HTERT RPE-1 (cell line): ENCODE data around the gene ZNF778.

Experiments
- in situ Hi-C: fragments of 300-500 bp; cut with MboI; formaldehyde crosslinking; loops from 4 replicates; pipeline ENCODE4 v1.14.3; 2020; ENCODE audit warnings: low sequenced_read_pairs

ZNF778 gene

GRCh38 chr16:89217388-89218191 lies at the start of gene ZNF778:
Gene ZNF778, plus strand, starts transcription at chr16:89217703. Its CDS starts 3,425 bp downstream, at chr16:89221128.
- in situ Hi-C loops, result no loop called here

GRCh38 chr16:89168381-89169189 lies 48.9 kb upstream of the ZNF778 start:
- in situ Hi-C loops, result no loop called here

- in situ Hi-C loops, result no loop called here
Observed at GRCh38 chr16:89169778-89170177, 47.7 kb upstream of the ZNF778 start.

DNA sequence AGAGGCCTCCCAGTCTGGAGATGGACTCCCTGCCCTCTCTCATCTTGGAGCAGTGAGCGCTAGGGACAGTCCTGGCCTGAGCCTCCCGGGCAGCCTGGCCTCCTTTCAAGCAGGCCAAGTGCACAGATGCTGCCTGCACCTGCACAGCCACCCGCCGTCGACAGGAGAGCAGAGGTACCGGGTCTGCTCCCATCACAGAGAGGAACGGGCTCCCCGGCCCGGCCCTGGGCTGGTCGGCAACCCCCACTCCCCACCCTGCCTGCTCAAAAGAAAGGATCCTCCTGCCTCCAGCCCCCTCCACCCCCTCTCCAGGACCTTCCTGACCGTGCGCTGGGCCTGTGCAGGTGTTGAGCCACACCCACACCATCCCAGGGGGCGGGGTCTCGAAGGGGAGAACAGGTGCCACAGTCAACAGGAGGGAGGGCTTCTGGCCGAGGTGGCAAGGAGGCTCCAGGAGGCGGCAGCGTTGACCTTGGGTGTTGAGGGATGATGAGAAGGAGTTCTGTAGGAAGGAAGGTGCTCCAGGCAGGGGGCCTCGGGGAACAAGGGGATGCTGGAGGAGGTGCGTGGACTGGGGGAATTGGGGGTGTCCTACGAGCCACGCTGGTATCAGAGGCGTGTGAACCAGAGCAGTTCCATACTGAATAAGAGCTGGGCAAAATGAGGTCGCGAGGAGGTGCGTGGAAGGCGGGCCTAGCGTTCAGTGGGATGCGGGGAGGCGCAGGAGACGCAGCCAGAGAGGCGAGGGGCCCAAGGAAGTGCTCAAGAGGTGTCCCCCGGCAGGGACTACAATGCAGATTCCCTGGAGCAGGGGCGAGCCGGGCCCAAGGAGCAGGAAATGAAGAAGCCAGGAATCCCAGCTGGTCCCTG lies 46.9 kb upstream of the ZNF778 start:
- in situ Hi-C loops, result no loop called here

GRCh38 chr16:89171216-89172170 lies 46.0 kb upstream of the ZNF778 start, which contains the start of gene CDH15:
Gene CDH15, plus strand, starts transcription at chr16:89171748. Its CDS starts 84 bp downstream, at chr16:89171832.
- in situ Hi-C loops, result no loop called here

DNA sequence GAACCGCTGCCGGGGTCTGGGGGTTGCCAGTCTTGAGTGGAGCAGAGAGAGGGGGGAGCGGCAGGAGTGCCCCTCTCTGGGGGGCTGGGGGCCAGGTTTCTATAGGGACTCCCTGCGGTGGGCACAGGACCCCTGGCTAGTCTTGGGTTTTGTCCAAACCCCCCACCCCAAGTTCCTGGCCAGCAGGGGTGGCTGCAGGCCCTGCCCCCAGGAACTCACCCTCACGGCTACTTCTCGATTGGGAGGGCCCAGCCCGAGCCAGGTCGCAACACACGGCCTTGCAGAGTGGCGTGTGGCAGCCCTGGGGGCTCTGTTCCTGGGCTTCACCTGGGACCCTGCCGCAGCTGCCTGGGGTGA lies 45.4 kb upstream of the ZNF778 start:
- in situ Hi-C loops, result no loop called here

GRCh38 chr16:89172528-89173173 lies 44.9 kb upstream of the ZNF778 start:
- in situ Hi-C loops, result no loop called here

DNA sequence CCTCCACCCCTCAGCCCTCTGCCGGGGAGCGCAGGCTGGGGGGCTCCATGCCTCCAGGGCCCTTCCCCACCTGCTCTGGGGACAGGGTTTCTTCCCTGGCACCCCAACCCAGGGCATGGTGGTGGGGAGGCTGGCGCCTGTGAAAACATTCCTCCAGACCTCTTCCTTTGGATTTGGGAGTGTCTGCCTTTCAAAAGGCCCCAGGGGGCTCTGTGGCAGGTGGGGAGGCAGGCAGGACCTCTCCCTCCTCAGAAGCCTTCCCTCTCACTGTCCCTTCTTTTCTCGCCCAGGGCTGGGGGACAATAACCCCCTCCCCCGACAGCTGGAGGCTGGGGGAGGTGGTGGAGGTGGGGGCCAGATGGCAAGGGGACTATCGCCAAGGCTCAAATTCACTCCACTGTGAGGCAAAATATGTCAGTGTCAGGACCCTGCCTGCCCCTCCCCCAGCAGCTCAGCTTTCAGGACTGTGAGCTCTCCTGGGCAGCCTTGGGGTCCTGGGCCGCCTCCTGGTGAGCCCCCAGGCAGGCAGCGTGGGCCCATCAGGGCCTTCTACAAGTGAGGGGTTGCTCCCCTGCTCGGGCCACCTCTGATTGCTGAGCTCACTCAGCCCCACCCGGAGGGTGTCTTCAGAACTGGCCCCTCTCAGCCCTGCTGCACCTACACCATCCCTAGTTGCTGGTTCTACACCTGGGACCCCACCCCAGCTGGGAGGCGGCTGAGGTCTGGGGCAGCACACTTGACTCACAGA lies 44.2 kb upstream of the ZNF778 start:
- in situ Hi-C loops, result no loop called here

DNA sequence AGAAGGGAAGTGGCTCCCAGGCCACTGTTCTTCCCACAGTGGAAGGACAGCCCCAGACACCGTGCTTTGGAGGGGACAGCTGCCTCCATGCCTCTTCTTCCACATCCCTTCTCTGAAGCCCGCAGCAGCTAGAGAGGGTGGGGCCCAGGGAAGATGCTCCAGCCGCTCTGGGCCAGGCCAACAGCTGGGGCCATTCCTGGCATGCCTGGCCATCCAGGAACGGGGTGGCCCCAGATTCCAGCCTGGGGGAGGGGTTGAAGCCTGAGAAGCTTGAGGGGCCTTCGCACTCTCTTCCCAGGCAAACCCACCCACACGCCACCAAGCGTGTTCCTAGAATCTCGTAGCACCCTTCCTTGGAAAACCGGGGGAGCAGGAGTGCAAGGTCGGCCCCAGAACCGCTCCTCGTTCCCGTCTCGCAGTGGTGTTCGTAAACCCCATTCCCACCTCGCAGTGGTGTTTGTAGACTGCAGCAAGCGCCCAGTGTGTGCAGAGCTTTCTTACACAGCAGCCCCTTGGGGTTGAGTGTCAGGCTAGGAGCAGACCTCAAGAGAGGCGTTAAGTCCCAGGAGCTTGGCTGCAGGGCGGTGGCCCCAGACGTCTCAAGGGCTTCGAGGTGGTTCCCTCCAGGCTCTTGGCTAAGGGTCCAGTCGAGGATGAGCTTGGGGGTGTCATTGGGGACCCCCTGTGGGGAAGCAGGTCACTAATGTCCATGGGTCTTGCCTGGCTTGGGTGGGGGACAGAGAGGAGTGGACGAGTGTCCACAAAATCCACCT lies 43.3 kb upstream of the ZNF778 start:
- in situ Hi-C loops, result no loop called here

GRCh38 chr16:89174877-89175276 lies 42.6 kb upstream of the ZNF778 start:
- in situ Hi-C loops, result no loop called here

GRCh38 chr16:89175280-89176146 lies 42.0 kb upstream of the ZNF778 start:
- in situ Hi-C loops, result no loop called here

- in situ Hi-C loops, result no loop called here
Observed at GRCh38 chr16:89176147-89176690, 41.3 kb upstream of the ZNF778 start.

DNA sequence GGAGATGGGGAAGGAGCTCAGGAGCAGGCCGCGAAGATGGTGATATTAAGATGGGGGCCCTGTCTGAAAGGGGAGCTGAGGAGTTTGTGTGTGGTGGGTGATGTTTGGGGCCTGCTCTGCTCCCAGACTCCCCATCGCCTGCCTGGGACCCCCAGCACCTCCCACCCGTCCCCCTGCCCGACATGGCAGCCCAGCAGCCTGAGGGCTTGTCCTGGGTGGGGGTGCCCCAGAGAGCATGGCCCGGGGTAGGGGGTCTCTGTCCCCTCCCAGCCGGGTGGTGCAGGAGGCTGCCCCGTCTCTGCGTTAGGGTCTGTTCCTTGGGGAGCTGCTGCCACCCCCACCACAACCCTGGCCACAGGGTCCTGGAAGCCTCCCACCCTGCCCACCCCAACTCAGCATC lies 40.8 kb upstream of the ZNF778 start:
- in situ Hi-C loops, result no loop called here

- in situ Hi-C loops, result no loop called here
Observed at GRCh38 chr16:89177501-89177900, 40.0 kb upstream of the ZNF778 start.

GRCh38 chr16:89178453-89179147 lies 38.9 kb upstream of the ZNF778 start:
- in situ Hi-C loops, result no loop called here

- in situ Hi-C loops, result no loop called here
Observed at GRCh38 chr16:89179148-89179484, 38.4 kb upstream of the ZNF778 start.
